HL-60 (cell line): ENCODE measurements around the gene ALX3.

Source experiments
- CTCF ChIP-seq: IDR thresholded peaks from one replicate; pipeline ENCODE4 v1.5.1; 2011; ENCODE audit warnings: low read length, control low read depth, inconsistent platforms; ENCODE audit not compliant: insufficient read depth
- POLR2AphosphoS5 ChIP-seq: IDR thresholded peaks from 2 replicates; pipeline ENCODE4 v1.6.1; 2012; ENCODE audit warnings: low read depth

GRCh38 chr1:110060034-110060661 lies 10.3 kb downstream of the ALX3 start:
- TF ChIP-seq CTCF (peak; percentile 98), POLR2AphosphoS5 (no peak)
